OCI-LY7 (cell line): ENCODE results near the gene SND1. TPM values are rescaled to one million over a fixed set of nuclear protein-coding genes. Genes with fewer than 3 reads are reported as not detected.

Source experiments
- BruUV-seq: library from RNA; stranded (reverse); fragments of 400-500 nt; replicated peaks from 2 replicates; lab custom pipeline; 2021; lab: Mats Ljungman, UMichigan
- CTCF ChIA-PET: fragments of 300-600 bp; sonication (Branson Sonifier 250); formaldehyde crosslinking; loops from one replicate; lab custom pipeline; 2022; ENCODE audit warnings: antibody characterized with exemption; ENCODE audit not compliant: unreplicated experiment; lab: Charles Lee
- POLR2A ChIA-PET: fragments of 300-600 bp; sonication (Branson Sonifier 250); formaldehyde crosslinking; loops from one replicate; lab custom pipeline; 2022; ENCODE audit warnings: antibody characterized with exemption; lab: Charles Lee
- DNase-seq: peaks from one replicate; pipeline ENCODE4 v3.0.0-alpha.2; 2015; ENCODE audit warnings: low spot score
- H2AFZ ChIP-seq: fragments of 200-600 bp; sonication (generic), shearing (Covaris generic); 2 replicates; pipeline ENCODE4 v1.6.1; 2014; ENCODE audit warnings: mild to moderate bottlenecking, antibody characterized with exemption, low read length, moderate library complexity
- H3K27ac ChIP-seq: fragments of 200-600 bp; sonication (generic); 2 replicates; pipeline ENCODE4 v1.5.1; 2014; ENCODE audit warnings: mixed run types, low read depth, mild to moderate bottlenecking, moderate library complexity, low read length, inconsistent platforms; ENCODE audit not compliant: poor library complexity, severe bottlenecking
- H3K36me3 ChIP-seq: fragments of 200-600 bp; sonication (generic); 2 replicates; pipeline ENCODE4 v1.6.1; 2014; ENCODE audit warnings: mild to moderate bottlenecking, antibody characterized with exemption, low read length, moderate library complexity, mixed read lengths; ENCODE audit not compliant: insufficient read depth
- H3K4me1 ChIP-seq: fragments of 200-600 bp; sonication (generic); 2 replicates; pipeline ENCODE4 v1.5.1; 2014; ENCODE audit warnings: mild to moderate bottlenecking, low read length; ENCODE audit not compliant: insufficient read depth, poor library complexity, severe bottlenecking
- H3K4me2 ChIP-seq: fragments of 200-600 bp; sonication (generic); 2 replicates; pipeline ENCODE4 v1.6.1; 2014; ENCODE audit warnings: mild to moderate bottlenecking, low read length
- H3K4me3 ChIP-seq: fragments of 200-600 bp; sonication (generic); 2 replicates; pipeline ENCODE4 v1.5.1; 2014; ENCODE audit warnings: mild to moderate bottlenecking, low read depth, low read length; ENCODE audit not compliant: poor library complexity, severe bottlenecking
- H3K79me2 ChIP-seq: fragments of 200-600 bp; sonication (generic); 2 replicates; pipeline ENCODE4 v1.6.1; 2016; ENCODE audit warnings: low read depth, mild to moderate bottlenecking, low read length, moderate library complexity, mixed read lengths; ENCODE audit not compliant: insufficient read depth
- H3K9me2 ChIP-seq: fragments of 200-600 bp; sonication (generic); 2 replicates; pipeline ENCODE4 v1.6.1; 2016; ENCODE audit warnings: mild to moderate bottlenecking, low read length, mixed read lengths; ENCODE audit not compliant: insufficient read depth
- H3K9me3 ChIP-seq: fragments of 200-600 bp; sonication (generic); 2 replicates; pipeline ENCODE4 v1.6.1; 2014; ENCODE audit warnings: mild to moderate bottlenecking, mixed run types, low read length, mixed read lengths
- H4K20me1 ChIP-seq: fragments of 200-600 bp; sonication (generic); 2 replicates; pipeline ENCODE4 v1.6.1; 2014; ENCODE audit warnings: mild to moderate bottlenecking, antibody characterized with exemption, low read length, moderate library complexity, mixed read lengths; ENCODE audit not compliant: insufficient read depth
- EZH2phosphoT487 ChIP-seq: fragments of 200-600 bp; sonication (generic); IDR thresholded peaks from 2 replicates; pipeline ENCODE4 v1.6.1; 2018; ENCODE audit warnings: low read depth, borderline replicate concordance, mild to moderate bottlenecking, mixed run types, antibody characterized with exemption, low read length, moderate library complexity, mixed read lengths
- intact Hi-C: fragments of 100-400 bp; cut with micrococcal nuclease; formaldehyde crosslinking; loops from one replicate; pipeline ENCODE4 v1.10.0; 2022; ENCODE audit not compliant: unreplicated experiment
- total RNA-seq, 2 experiments: library from RNA; depleted of rRNA in 1 of 2; stranded (reverse); fragments of >200 nt in 1 of 2; shearing (Covaris generic) in 1 of 2; gene quantifications; 2 replicates each; pipeline ENCODE4 v1.2.3, GENCODE V29; 2014 to 2022
- TF ChIP-seq, protein P1 (sequence below): fragments of 200-600 bp; sonication (generic); conservative IDR thresholded peaks from 2 replicates; pipeline ENCODE4 v1.5.1; 2014; ENCODE audit warnings: mild to moderate bottlenecking, antibody characterized with exemption, low read length, moderate library complexity, mixed read lengths

Gene SND1
- total RNA-seq, 2 experiments from 2014 or later = 111 to 221 TPM

DNA sequence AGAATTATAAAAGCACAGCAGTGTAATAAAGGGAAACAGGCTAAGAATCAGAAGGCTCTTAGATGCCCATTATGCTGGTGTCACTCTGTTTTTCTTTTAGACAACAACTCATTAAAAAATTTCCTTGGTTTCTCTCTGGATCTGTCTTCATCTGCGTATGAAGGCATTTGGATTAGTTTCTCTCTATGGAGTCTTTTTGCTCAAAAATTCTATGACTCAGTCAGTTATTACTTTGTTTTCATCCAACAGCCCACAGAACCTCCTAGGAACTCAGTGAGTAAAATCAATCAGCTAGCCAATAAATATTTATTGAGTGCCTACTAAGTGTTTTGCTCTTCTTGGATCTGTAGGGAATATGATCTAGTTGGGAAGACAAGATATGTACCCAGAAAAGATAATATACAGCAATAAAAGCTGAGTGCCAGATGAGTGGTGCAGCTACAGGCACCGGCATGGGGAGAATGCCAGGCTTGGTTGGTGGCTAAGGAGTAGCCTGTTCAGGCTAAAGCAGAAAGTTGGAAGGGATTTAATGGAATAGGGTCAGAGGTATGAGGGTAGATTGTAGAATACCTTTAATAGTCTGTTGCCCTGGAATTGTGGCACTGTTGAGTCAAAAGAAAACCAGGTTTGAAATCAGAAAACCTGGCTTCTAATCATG is 223.1 kb downstream of the SND1 start:
- no peak for TF ChIP-seq EZH2phosphoT487
- TF ChIP-seq, protein P1, sequence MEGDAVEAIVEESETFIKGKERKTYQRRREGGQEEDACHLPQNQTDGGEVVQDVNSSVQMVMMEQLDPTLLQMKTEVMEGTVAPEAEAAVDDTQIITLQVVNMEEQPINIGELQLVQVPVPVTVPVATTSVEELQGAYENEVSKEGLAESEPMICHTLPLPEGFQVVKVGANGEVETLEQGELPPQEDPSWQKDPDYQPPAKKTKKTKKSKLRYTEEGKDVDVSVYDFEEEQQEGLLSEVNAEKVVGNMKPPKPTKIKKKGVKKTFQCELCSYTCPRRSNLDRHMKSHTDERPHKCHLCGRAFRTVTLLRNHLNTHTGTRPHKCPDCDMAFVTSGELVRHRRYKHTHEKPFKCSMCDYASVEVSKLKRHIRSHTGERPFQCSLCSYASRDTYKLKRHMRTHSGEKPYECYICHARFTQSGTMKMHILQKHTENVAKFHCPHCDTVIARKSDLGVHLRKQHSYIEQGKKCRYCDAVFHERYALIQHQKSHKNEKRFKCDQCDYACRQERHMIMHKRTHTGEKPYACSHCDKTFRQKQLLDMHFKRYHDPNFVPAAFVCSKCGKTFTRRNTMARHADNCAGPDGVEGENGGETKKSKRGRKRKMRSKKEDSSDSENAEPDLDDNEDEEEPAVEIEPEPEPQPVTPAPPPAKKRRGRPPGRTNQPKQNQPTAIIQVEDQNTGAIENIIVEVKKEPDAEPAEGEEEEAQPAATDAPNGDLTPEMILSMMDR = no peak
- no peaks in the 10 kb centered on the region; the same call in 1 of the 2 replicates for H3K9me3 ChIP-seq
- H3K79me2 ChIP-seq = no peaks in the 10 kb centered on the region
- no peak overlapping the region for H3K27ac ChIP-seq
- no peak for DNase-seq
- no peak overlapping the region for H2AFZ ChIP-seq
- no TSS peak for BruUV-seq
- no peaks in the 10 kb centered on the region for H3K9me2 ChIP-seq
- peaks cover 10% of the 10 kb centered on the region; the same call in 1 of the 2 replicates for H3K36me3 ChIP-seq
- no peak overlapping the region for H3K4me3 ChIP-seq
- peaks cover 10% of the 10 kb centered on the region for H3K4me1 ChIP-seq
- intact Hi-C loops = no loop called here
- POLR2A ChIA-PET = interaction anchor here (0.7 to 0.8 kb wide), 3 partner anchors 9 to 155 kb away, joined by 3 read pairs; no protein-coding TSS in a partner anchor
- CTCF ChIA-PET = no interaction called here
- peaks cover 5% of the 10 kb centered on the region; the same call in 1 of the 2 replicates for H4K20me1 ChIP-seq
- no peak overlapping the region for H3K4me2 ChIP-seq

DNA sequence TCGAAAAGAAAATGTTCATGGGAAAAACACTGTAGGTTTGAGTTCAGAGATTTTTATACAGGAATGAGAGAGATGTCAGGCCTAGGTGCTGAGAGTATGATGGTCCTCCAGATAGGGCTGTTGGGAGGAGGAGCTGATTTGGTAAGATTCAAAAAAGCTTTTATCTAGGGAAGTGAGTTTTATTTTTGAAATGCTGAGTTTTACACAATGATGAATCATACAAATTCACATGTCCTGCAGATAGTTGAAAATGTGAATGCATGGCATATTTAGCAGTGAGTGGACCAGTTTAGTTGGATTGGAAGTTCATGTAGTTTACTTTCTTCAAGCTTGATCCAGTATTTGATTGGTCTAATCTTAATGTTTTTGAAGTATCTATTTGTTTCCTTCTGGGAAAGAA is 224.4 kb downstream of the SND1 start:
- DNase-seq = no peak
- BruUV-seq = no TSS peak
- ChIA-PET POLR2A (interaction anchor here (0.8 kb wide), 1 partner anchor 37 kb away, joined by 3 read pairs; no protein-coding TSS in a partner anchor), CTCF (no interaction called here)
- H4K20me1 ChIP-seq = peaks cover 5% of the 10 kb centered on the region; the same call in 1 of the 2 replicates
- no peaks in the 10 kb centered on the region for H3K9me2 ChIP-seq
- peaks cover under 1% of the 10 kb centered on the region; the same call in 1 of the 2 replicates for H3K36me3 ChIP-seq
- no peak overlapping the region for H3K27ac ChIP-seq
- intact Hi-C loops = no loop called here
- no peak overlapping the region for H2AFZ ChIP-seq
- no peak overlapping the region for H3K4me2 ChIP-seq
- no peaks in the 10 kb centered on the region for H3K79me2 ChIP-seq
- H3K4me3 ChIP-seq = no peak overlapping the region
- H3K9me3 ChIP-seq = no peaks in the 10 kb centered on the region
- no peak for TF ChIP-seq EZH2phosphoT487
- TF ChIP-seq, protein P1 = no peak
- H3K4me1 ChIP-seq = no peaks in the 10 kb centered on the region

DNA sequence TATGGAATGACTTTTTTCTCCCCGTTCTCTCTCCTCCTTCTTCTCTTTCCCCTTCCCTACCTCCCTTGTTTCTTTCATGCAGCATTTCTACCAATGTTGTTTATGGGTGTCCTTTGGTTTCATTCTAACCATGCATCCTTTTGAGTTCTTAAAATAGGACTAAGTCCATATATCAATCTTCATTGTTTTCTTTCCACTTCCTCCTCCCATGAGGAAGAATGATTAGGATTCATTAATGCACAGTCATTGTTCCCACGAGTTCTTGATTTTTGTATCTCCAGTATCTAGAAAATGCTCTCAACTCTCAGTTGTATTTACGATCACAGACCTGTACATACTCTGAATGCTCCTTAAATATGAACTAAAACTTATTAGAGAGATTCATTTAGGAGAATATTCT is 226.0 kb downstream of the SND1 start:
- no peaks in the 10 kb centered on the region for H3K79me2 ChIP-seq
- H3K4me2 ChIP-seq = no peak overlapping the region
- H3K36me3 ChIP-seq = no peaks in the 10 kb centered on the region
- H3K9me2 ChIP-seq = no peaks in the 10 kb centered on the region
- H2AFZ ChIP-seq = no peak overlapping the region
- no peak for DNase-seq
- POLR2A ChIA-PET = interaction anchor here (0.6 kb wide), 1 partner anchor 19 kb away, joined by 3 read pairs; no protein-coding TSS in a partner anchor
- CTCF ChIA-PET = no interaction called here
- no peak overlapping the region for H3K4me3 ChIP-seq
- peaks cover 5% of the 10 kb centered on the region; the same call in 1 of the 2 replicates for H4K20me1 ChIP-seq
- no peaks in the 10 kb centered on the region for H3K9me3 ChIP-seq
- no peaks in the 10 kb centered on the region for H3K4me1 ChIP-seq
- intact Hi-C loops = no loop called here
- no peak for TF ChIP-seq EZH2phosphoT487
- TF ChIP-seq, protein P1 = no peak
- no TSS peak for BruUV-seq
- H3K27ac ChIP-seq = no peak overlapping the region
